Measurements from ENCODE around the gene PPP1R3F.
A peak's percentile ranks its signal among the peaks of the same experiment; 100 is the strongest.

PPP1R3F gene

DNA sequence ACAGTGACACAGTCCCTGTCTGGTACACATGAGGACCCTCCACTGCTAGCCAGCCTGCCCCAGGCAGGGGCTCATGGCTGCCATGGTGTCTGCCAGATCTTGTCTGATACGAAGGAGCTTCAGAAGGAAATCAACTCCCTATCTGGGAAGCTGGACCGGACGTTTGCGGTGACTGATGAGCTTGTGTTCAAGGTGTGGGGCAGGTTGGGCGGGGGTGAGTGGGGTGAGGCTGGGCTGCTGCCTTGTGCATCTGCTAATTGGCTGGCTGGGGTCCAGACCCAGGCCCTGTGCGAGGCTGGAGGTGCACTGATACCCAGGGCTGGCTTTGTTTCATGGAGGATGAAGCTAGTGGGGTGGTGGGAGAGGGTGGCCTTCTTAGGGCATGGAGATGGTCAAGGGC, 20.5 kb upstream of the PPP1R3F start:
- DNase-seq (ENCODE audit: low read depth): no peak

DNA sequence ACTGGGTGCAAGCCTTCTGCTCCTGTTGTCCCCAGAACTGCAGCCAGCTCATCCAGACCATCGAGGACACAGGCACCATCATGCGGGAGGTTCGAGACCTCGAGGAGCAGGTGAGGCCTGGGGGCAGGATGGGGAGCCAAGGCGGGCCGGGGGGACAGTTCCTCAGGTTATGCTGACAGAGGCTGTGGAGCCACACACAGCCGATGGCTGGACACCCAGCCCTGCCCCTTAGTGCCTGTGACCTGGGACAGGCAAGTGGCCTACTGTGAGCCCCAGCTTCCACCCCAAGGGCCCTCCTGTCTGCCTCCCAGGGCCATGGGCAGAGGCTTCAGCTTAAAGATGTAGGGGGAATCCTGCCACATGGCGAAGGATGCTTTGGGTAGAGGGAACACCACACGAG, 20.0 kb upstream of the PPP1R3F start:
- no peak for DNase-seq (ENCODE audit: low read depth)

DNA sequence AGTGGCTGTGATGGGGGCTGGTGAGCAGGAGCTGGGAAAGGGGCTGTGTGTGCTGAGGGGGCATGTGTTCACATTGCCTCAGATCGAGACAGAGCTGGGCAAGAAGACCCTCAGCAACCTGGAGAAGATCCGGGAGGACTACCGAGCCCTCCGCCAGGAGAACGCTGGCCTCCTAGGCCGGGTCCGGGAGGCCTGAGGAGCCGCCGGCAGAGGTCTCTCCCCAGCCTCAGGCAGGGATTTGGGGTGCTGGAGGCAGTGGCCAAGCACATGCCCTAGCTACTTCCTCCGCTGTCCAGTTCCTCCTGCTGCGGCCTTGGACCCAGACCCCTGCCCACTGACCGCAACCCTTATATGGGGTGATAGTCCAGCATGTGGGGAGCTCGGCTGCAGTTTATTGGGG, 19.5 kb upstream of the PPP1R3F start:
- DNase-seq (ENCODE audit: low read depth): no peak

- DNase-seq (ENCODE audit: low read depth): no peak
These were observed 19.0 kb upstream of the PPP1R3F start for GRCh38 chrX:49250578-49250977.

DNA sequence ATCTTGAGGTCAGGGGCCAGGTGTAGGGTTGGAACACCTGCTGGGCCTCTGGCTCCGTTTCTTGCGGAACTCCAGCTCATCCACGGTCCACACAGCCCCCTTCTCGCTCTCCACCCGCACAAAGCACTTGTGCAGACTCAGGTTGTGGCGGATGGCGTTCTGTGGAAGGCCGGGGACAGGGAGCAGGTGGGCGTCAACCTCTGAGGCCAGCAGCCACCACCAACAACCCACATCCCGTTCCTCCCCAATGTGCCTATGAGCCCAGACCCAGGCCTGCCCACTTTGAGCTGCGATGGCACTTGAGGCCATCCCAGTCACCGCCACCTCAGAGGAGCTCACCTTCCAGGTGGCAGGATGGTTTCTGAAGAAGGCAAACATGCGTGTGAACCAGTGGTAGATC, 18.3 kb upstream of the PPP1R3F start:
- DNase-seq (ENCODE audit: low read depth): no peak

GRCh38 chrX:49254639-49255038, 15.0 kb upstream of the PPP1R3F start:
- no peak for DNase-seq (ENCODE audit: low read depth)

DNA sequence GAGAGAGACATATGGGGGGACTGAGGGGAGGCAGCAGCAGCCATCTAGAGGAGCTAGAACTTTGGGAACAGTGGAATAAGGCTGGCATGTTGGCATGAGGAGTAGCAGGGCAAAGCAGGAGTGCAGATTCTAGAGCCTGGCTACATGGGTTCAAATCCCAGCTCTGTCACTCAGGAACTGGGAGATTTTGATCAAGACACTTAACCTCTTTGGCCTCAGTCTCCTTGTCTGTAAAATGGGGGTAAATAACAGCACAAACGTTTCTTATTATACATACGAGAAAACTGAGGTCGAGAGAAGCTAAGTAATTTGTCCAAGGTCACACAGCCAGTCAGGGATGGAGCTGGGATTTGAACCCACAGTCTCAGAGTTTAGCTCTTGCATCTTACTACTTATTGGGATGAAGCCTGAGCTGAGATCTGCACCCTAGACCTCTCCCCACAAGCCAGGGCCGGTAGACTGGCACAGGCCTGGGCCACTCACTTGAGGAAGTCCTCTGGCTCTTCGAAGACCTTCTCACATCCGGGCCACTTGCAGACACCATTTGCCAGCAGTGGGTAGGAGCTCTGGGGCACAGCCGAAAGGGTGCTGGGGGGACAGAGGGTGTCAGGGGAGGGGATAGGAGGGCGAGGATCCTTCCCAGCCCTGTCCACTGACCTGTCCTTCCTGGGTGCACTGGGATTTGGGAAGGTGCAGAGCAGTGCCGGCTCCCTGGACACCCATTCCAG, 13.2 kb upstream of the PPP1R3F start:
- no peak for DNase-seq (ENCODE audit: low read depth)

GRCh38 chrX:49257074-49257790, 12.4 kb upstream of the PPP1R3F start:
- DNase-seq (ENCODE audit: low read depth): no peak

- DNase-seq (ENCODE audit: low read depth): no peak
These were observed 11.5 kb upstream of the PPP1R3F start for GRCh38 chrX:49257846-49258748.

DNA sequence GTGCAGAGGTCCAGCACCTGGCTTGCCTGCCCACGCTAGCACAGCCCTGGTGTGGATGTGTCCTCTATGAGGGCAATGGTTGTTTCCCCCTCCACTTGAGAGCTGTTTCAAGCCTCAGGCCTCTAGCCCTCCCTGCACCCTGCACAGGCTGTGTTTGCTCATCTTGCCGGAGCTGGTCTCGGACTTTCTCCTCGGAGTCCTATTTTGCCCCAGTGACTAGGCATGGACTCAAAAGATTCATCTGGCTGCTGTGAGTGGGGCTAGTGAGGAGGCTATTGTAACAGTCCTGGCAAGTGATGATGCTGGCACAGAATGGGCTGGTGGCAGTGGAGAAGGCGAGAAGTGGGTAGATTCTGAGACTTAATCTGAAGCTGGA, 10.9 kb upstream of the PPP1R3F start:
- DNase-seq (ENCODE audit: low read depth): no peak

DNA sequence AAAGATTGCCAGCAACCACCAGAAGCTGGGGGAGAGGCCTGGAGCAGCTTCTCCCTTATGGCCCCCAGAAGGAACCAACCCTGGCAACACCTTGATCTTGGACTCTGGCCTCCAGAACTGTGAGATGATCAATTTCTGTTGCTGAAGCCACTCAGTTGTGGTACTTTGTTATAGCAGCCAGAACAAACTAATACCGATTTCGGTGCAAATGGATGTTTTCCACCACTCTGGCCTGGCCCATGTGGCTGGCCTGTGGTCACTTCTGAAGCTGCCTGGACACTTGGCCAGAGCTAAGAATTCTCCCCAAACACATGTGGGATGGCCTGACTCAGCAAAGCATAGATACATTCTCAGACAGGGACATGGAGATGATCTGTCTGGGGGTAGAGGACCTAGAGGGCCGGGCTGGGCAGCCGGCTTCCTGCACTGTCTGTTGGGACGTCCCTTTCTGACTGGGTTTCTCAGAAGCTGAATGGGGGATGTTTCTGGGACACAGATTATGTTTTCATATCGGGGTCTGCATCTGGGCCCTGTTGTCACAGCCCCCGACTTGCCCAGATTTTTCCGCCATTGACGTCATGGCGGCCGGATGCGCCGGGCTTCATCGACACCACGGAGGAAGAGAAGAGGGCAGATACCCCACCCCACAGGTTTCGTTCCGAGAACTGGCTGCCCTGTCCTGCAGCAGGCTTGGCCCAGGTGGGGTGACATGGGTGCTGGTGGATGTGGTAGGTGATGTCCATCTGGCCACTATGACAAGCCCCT, 9.2 kb upstream of the PPP1R3F start:
- no peak for DNase-seq (ENCODE audit: low read depth)

DNA sequence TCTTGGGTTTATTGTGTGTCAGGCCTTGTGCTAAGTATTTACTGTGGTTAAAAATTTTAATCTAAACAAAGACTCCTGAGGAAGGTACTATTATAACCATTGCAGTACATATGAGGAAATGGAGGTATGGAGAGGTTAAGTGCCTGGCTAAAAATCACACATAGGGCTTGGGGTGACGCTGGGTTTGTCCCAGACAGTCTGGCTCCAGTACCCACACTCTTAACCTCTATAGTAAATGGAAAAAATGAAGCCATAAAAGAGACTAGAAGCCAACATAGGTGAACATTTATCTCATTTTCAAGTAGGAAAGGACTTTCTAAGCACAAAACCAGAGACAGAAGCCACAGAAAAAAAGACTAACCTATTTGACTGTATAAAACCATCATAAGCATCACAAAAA, 7.0 kb upstream of the PPP1R3F start:
- no peak for DNase-seq (ENCODE audit: low read depth)

DNA sequence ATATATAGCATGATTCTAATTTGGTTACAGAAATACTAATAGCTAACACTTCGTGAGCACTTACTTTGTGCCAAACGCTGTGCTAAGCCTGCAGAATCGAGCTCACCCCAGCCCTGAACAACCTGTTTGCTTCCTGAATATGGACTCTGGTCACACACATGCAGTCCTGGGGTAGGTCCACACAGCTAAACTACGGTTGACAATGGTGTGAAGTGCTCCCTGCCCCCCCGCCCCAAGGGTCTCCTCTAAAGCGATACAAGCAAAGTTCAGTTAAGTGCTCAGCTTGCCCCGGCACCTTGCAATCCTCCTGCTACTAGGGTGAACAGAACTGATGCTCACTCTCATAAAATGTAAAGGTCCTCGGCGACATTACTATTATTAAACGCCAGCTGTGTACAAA, 6.0 kb upstream of the PPP1R3F start:
- no peak for DNase-seq (ENCODE audit: low read depth)

GRCh38 chrX:49264460-49264859, 5.1 kb upstream of the PPP1R3F start, which contains the start of gene FOXP3:
TSS of gene FOXP3 (minus strand) at chrX:49264710. CDS start at chrX:49258505, 6,205 bp downstream.
- DNase-seq (ENCODE audit: low read depth): no peak

GRCh38 chrX:49266523-49267445, 2.8 kb upstream of the PPP1R3F start:
- DNase-seq (ENCODE audit: low read depth): no peak

DNA sequence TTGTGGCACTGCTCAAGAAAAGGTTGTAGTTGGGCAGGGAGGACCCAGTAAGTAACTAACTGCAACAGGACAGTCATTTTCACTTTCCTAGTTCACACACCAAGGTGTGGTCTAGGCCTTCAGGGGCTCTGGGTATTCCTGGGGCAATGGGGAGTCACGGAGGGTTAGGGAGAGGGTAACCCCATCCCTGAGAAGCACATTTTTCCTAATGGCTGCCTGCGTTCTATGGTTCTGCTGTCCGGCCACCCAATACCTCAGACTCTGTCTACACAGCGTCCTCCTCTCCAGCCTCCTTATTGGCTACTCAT, 937 bp upstream of the PPP1R3F start:
- DNase-seq (ENCODE audit: low read depth): no peak

DNA sequence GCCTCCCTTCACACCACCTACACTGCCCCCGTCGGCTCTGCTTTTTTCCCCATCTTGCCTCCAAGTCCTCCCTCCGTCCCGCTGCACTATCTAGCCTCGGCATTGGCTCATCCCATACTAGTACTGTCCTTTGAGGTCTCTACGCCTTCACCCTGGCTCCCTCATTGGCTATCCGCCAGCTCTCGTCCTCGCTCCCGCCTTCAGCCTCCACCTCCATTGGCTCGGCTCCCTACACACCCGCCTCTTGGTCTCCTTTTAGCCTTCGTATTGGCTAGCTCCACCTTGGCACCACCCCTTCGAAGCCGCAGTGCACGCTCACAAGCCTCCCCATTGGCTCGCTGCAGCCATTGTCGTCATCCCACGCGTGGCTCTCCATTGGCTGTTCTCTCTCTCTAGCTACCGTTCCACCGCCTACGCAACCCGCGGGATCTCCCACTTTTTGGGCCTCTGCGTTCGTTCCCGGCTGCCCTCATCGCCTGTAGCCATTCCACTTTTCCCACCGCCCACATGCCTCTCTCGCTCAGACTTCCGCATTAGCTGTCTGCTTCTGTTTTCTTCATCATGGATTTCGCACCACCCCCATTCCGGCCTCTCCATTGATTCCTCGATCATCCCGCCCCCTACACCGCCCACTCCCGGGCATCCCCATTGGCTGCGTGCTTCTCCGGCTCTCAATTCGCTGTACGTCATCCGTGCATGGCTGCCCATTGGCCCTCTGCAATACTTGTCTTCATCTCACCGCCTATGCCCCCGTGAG, 405 bp upstream of the PPP1R3F start:
- DNase-seq (ENCODE audit: low read depth): peak; percentile 91

- DNase-seq (ENCODE audit: low read depth): no peak
These were observed 792 bp downstream of the PPP1R3F start for GRCh38 chrX:49270249-49270921.

DNA sequence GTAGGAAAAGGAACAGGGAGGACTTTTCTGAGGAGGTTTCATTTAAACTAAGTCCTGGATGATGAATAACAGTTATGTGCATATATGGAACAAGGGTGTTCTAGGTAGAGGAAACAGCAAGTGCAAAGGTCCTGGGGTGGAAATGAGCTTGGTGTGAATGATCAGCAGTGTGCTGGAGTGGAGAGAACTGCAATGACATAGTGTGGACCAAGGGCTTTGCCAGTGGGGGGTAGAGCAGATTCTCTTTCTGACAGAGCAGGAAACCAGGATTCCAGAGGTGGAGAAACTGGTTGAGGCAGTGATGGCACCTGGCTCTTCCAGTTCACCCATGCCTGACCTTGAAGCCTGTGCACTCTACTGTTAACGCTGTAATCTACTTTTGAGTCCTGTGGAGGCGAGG, 1.7 kb downstream of the PPP1R3F start:
- DNase-seq (ENCODE audit: low read depth): no peak

DNA sequence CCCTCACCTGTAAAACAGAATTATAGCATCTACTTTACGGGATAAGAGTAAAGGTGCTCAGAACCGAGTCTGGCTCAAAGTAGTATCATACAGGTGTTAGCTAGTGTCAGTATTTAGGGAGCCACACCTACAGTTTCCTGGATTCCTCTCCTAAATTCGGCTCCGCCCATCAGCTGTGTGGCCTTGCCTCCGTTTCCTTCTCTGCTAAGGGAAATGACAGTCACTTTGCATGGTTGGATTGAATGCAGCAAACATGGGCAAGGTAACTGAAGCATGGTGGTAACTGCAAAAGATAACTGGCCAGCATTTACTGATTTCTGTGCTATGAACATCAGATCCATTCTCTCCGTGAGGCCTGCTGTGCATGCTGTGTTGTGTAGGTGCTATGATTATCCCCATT, 2.8 kb downstream of the PPP1R3F start:
- no peak for DNase-seq (ENCODE audit: low read depth)

Data from GM04504 (cell line).